ENCODE data around the gene CYB561A3.

Gene CYB561A3

DNA sequence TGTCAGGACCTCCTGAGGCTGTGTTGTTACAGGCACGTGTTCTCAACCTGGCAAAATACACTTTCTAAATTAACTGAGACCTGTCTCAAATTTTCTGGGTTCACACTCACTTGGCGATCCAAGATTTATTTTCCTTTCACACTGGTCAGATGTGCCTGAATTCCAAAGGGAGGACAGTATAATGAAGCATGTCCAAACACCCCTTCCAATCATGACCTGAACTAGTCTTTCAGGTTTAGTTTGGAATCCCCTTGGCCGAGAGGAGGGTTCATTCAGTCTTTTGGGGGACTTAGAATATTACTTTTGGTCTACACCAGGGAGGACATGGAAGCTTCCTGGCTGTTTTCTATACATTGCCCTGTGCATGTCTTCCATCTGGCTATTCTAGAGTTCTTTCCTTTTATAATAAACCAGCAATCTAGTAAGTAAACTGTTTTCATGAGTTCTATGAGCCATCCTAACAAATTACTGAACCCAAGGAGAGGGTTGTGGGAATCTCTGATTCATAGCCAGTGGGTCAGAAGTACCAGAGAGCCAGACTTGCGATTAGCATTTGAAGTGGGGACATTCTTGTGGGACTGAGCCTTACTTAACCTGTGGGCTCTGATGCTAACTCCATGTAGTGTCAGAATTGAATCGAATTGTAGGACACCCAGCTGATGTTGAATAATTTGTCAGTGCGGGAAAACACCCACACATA is 15.9 kb upstream of the CYB561A3 start:
- no peak overlapping the region for H3K27ac ChIP-seq
- TF ChIP-seq ZFX (IDR thresholded peaks at IDR 0.05): no peak
- TF ChIP-seq, protein P1, sequence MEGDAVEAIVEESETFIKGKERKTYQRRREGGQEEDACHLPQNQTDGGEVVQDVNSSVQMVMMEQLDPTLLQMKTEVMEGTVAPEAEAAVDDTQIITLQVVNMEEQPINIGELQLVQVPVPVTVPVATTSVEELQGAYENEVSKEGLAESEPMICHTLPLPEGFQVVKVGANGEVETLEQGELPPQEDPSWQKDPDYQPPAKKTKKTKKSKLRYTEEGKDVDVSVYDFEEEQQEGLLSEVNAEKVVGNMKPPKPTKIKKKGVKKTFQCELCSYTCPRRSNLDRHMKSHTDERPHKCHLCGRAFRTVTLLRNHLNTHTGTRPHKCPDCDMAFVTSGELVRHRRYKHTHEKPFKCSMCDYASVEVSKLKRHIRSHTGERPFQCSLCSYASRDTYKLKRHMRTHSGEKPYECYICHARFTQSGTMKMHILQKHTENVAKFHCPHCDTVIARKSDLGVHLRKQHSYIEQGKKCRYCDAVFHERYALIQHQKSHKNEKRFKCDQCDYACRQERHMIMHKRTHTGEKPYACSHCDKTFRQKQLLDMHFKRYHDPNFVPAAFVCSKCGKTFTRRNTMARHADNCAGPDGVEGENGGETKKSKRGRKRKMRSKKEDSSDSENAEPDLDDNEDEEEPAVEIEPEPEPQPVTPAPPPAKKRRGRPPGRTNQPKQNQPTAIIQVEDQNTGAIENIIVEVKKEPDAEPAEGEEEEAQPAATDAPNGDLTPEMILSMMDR (conservative IDR thresholded peaks at IDR 0.05): no peak

DNA sequence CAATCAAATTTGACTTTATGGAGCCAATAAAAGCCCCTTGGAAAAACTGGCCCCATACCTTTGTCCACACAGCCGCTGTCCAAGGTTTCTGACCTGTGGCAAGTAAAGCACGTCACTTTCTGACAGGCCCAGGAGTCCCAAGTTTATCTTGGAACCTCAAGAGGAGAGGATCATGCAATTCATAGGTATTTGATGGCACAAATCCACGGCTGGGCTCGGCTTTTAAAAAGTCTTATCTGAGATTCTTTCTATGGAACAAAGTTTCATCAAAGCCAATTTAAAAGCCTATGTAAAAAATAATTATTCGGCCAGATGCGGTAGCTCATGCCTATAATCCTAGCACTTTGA is 14.1 kb upstream of the CYB561A3 start:
- peak overlapping the region; percentile 40 for H3K27ac ChIP-seq
- TF ChIP-seq, protein P1 (conservative IDR thresholded peaks at IDR 0.05): no peak
- TF ChIP-seq ZFX (IDR thresholded peaks at IDR 0.05): no peak

DNA sequence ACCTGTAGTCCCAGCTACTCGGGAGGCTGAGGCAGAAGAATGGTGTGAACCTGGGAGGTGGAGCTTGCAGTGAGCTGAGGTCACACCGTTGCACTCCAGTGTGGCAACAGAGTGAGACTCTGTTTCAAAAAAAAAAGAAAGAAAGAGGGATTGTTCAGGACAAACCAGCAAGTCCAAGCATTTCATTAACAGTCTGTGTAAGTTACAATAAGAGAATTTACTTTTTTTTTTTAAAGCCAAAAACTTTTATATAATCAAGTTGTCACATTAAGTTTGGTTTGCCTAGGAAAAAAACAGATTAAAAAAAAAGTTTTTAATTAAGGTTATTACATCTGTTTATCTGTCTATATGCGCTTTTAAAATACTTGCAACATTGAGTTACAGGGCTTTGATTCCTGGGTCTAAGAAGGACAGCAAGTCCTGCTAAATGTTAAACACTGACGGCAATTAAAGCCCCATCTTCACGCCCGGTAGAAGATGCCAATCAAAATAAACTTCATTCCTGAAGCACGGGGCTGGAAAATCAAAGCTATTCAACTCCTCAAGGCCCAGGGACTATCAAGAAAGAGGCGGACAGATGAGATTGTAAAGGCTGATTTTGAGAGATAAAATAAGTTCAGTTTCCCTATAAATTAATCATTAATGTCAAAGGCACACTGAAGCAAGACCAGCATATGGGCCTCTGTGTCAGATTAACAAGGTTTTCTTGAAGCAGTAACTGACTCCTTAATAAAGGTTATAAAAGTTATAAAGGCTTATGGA is 11.2 kb upstream of the CYB561A3 start:
- no peak for TF ChIP-seq ZFX (IDR thresholded peaks at IDR 0.05)
- TF ChIP-seq, protein P1 (conservative IDR thresholded peaks at IDR 0.05): no peak
- H3K27ac ChIP-seq: no peak overlapping the region

DNA sequence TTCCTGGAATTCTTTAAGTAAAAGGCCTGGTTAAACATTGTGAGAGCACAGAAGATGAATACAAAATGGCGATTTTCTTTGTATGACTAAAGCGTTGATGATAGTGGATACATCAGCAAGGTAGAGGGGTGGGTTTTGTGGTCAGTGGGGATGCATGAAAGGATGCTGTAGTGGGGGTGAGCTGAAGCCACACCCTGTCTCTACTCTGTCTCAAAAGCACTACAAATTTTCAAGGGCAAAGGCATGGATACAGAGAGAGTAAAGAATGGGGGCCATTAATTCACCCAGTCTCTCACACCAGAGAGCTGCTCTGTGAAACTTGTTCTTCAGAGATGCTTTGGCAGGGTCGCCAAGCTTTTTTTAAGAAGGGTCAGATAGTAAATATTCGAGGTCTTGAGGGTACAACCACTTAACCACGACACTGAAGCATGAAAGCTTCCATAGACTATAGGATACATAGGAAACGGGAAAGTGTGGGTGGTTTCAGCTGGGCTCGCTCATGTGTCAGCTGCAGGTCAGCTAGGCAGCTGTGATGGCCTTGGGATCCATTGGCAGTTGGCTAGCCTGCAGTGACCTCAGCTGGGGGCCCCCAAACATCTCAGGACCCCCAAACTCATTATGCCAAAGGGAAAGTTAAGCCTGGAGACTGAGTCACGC is 8.8 kb upstream of the CYB561A3 start:
- H3K27ac ChIP-seq: no peak overlapping the region
- TF ChIP-seq ZFX (IDR thresholded peaks at IDR 0.05): no peak
- TF ChIP-seq, protein P1 (conservative IDR thresholded peaks at IDR 0.05): no peak

DNA sequence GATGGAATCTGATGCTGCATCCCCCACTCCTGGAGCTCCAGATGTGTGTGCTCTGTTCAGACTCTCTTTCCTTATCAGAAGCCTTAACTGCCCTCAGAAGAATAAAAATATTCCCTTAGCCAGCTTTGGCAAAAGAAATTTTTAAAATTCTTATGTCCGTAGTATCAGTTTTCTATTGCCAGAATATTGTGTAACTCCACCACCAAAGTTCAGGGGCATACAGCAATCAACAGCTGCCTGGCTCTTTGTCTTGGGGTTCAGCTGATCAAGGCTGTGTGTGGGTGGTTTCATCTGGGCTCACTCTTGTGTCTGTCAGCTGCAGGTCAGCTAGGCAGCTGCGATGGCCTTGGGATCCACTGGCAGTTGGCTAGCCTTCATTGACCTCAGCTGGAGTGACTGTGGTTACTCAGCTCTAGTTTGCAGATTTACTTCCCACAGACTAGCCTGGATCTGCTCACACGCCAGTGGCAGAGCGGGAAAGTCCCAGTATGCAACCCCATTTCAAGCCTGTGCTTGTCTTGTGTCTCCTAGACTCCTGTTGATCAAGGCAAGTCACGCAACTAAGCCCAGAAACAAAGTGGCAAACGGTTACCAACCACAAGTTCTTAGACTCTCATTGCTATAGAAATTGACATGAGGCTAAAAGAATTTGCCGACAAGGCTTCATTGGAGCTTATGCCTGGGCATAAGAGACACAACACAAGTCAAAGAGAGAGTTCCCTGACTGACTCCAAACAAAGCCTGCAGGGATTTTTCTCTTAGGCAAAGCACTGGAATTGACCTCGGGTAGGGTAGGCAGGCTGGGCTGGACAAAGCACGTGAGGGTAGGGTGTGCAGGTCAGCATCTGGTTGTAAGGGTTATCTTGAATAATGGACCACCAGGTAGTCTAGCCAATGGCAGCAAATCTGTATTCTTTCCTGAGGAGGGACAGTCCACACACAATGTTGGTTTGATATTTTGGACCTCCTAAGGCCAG is 8.0 kb upstream of the CYB561A3 start:
- H3K27ac ChIP-seq: no peak overlapping the region
- no peak for TF ChIP-seq ZFX (IDR thresholded peaks at IDR 0.05)
- TF ChIP-seq, protein P1 (conservative IDR thresholded peaks at IDR 0.05): no peak

DNA sequence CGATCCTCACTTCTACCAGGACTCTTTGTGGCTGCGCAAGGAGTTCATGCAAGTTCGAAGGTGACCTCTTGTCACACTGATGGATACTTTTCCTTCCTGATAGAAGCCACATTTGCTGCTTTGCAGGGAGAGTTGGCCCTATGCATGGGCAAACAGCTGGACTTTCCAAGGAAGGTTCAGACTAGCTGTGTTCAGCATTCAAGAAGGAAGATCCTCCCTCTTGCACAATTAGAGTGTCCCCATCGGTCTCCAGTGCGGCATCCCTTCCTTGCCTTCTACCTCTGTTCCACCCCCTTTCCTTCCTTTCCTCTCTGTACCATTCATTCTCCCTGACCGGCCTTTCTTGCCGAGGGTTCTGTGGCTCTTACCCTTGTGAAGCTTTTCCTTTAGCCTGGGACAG is 7.0 kb upstream of the CYB561A3 start:
- TF ChIP-seq, protein P1 (conservative IDR thresholded peaks at IDR 0.05): no peak
- no peak for TF ChIP-seq ZFX (IDR thresholded peaks at IDR 0.05)
- peak overlapping the region; percentile 83 for H3K27ac ChIP-seq
